Upper lobe of right lung (tissue), 1 donor: Measurements from ENCODE around the gene DIP2C. TPM values are rescaled to one million over a fixed set of nuclear protein-coding genes. Genes with fewer than 3 reads are reported as not detected.

ENCODE experiments used
- ATAC-seq: fragments of 200-7000 bp; cut with Tn5 transposase; one replicate; pipeline ENCODE4 v1.9.1; 2020; ENCODE audit warnings: mild to moderate bottlenecking, moderate library complexity
- DNase-seq: peaks from one replicate; pipeline ENCODE4 v3.0.0-alpha.2; 2020
- H3K27ac ChIP-seq: fragments of 200-600 bp; one replicate; pipeline ENCODE4 v1.8.0; 2022
- H3K27me3 ChIP-seq: fragments of 200-600 bp; one replicate; pipeline ENCODE4 v1.8.0; 2022; ENCODE audit warnings: mild to moderate bottlenecking
- H3K36me3 ChIP-seq: fragments of 200-600 bp; one replicate; pipeline ENCODE4 v1.8.0; 2022
- H3K4me1 ChIP-seq: fragments of 200-600 bp; one replicate; pipeline ENCODE4 v1.8.0; 2022
- H3K4me3 ChIP-seq: fragments of 200-600 bp; one replicate; pipeline ENCODE4 v1.8.0; 2022; ENCODE audit warnings: mild to moderate bottlenecking
- H3K9me3 ChIP-seq: fragments of 200-600 bp; one replicate; pipeline ENCODE4 v1.8.0; 2022
- intact Hi-C: fragments of 100-400 bp; cut with DNase I; formaldehyde crosslinking; loops from one replicate; pipeline ENCODE4 v1.11.0; 2022
- total RNA-seq: library from RNA; stranded (reverse); fragmentation: NEBNext Ultra II Directional; extraction: Animal tissue kit (Norgen Biotek cat#: 25700); gene quantifications from one replicate; pipeline ENCODE4 v1.2.1, GENCODE V29; 2021
- TF ChIP-seq, protein P1 (sequence below): fragments of 200-600 bp; IDR thresholded peaks from one replicate; pipeline ENCODE4 v1.8.0; 2022; ENCODE audit warnings: antibody characterized with exemption
- donor health status: DM: no; HTN: yes; CAD: no; lungs with severe emphysema.

DIP2C gene
- total RNA-seq, 1 donor from 2014 or later, result 17.3 TPM

GRCh38 chr10:458421-458851 lies 231.0 kb downstream of the DIP2C start:
- intact Hi-C loops, result no loop called here
- Histone ChIP-seq H3K36me3 (no peaks in the 10 kb centered on the region), H3K4me1 (no peaks in the 10 kb centered on the region), H3K27me3 (no peaks in the 10 kb centered on the region), H3K4me3 (no peak overlapping the region), H3K27ac (no peak overlapping the region), H3K9me3 (no peaks in the 10 kb centered on the region)
- ATAC-seq (peak; percentile 27), DNase-seq (no peak)
- TF ChIP-seq, protein P1, sequence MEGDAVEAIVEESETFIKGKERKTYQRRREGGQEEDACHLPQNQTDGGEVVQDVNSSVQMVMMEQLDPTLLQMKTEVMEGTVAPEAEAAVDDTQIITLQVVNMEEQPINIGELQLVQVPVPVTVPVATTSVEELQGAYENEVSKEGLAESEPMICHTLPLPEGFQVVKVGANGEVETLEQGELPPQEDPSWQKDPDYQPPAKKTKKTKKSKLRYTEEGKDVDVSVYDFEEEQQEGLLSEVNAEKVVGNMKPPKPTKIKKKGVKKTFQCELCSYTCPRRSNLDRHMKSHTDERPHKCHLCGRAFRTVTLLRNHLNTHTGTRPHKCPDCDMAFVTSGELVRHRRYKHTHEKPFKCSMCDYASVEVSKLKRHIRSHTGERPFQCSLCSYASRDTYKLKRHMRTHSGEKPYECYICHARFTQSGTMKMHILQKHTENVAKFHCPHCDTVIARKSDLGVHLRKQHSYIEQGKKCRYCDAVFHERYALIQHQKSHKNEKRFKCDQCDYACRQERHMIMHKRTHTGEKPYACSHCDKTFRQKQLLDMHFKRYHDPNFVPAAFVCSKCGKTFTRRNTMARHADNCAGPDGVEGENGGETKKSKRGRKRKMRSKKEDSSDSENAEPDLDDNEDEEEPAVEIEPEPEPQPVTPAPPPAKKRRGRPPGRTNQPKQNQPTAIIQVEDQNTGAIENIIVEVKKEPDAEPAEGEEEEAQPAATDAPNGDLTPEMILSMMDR, result no peak

- H3K27me3 ChIP-seq, result no peaks in the 10 kb centered on the region
- intact Hi-C loops, result no loop called here
- H3K27ac ChIP-seq, result no peak overlapping the region
- DNase-seq (no peak), ATAC-seq (no peak)
- H3K9me3 ChIP-seq, result no peaks in the 10 kb centered on the region
- H3K36me3 ChIP-seq, result no peaks in the 10 kb centered on the region
- H3K4me3 ChIP-seq, result no peak overlapping the region
- H3K4me1 ChIP-seq, result no peaks in the 10 kb centered on the region
- TF ChIP-seq, protein P1, result no peak
Measured at GRCh38 chr10:456486-456885, 233.0 kb downstream of the DIP2C start.

DNA sequence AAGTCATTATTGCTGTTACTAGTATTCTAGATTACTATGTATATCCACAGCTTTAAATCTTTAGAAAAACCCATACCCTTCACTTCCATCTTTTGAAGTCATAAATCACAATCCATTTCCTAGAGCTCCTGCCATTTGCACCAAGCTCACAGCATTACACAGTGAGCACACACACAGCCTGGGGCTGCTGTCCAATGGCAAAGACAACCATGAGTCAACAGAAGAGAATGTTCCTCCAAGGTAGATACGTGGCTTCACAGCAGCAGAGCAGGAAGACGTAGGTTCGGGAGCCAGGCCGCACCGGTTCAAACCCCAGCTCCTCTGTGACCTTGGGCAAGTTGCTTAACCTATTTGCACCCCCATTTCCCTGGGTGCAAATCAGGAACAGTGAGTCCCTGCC lies 234.6 kb downstream of the DIP2C start:
- peak; percentile 66 for ATAC-seq
- TF ChIP-seq, protein P1, result no peak

DNA sequence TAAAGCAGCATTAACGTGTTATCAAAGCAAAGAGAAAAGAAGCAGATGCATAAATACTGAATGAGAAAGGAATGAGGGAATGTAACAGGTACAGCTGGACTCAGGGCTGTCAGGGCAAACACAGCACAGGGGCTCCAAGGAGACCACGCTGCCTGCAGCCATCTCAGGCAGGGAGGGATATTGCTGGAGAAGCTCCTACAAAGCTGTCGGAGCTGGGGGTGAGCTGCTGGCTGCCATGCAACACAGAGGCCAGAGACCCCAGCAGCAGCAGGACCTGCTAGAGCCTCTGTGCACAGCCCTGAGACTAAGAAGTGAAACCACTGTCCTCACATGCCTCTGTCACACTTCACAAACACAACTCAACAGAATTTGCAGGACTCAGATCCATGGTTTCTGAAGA lies 235.8 kb downstream of the DIP2C start:
- H3K27me3 ChIP-seq, result no peaks in the 10 kb centered on the region
- H3K4me3 ChIP-seq, result no peak overlapping the region
- H3K9me3 ChIP-seq, result no peaks in the 10 kb centered on the region
- no peaks in the 10 kb centered on the region for H3K36me3 ChIP-seq
- H3K4me1 ChIP-seq, result no peaks in the 10 kb centered on the region
- TF ChIP-seq, protein P1, result no peak
- no peak for DNase-seq
- no peak overlapping the region for H3K27ac ChIP-seq
- intact Hi-C loops, result no loop called here
- ATAC-seq, result no peak

More for the DNA sequence above, 234.6 kb downstream of the DIP2C start:
- H3K27ac ChIP-seq, result no peak overlapping the region
- H3K4me1 ChIP-seq, result no peaks in the 10 kb centered on the region
- no peaks in the 10 kb centered on the region for H3K9me3 ChIP-seq
- no peak for DNase-seq
- no peak overlapping the region for H3K4me3 ChIP-seq
- no peaks in the 10 kb centered on the region for H3K27me3 ChIP-seq
- no peaks in the 10 kb centered on the region for H3K36me3 ChIP-seq
- intact Hi-C loops, result no loop called here

DNA sequence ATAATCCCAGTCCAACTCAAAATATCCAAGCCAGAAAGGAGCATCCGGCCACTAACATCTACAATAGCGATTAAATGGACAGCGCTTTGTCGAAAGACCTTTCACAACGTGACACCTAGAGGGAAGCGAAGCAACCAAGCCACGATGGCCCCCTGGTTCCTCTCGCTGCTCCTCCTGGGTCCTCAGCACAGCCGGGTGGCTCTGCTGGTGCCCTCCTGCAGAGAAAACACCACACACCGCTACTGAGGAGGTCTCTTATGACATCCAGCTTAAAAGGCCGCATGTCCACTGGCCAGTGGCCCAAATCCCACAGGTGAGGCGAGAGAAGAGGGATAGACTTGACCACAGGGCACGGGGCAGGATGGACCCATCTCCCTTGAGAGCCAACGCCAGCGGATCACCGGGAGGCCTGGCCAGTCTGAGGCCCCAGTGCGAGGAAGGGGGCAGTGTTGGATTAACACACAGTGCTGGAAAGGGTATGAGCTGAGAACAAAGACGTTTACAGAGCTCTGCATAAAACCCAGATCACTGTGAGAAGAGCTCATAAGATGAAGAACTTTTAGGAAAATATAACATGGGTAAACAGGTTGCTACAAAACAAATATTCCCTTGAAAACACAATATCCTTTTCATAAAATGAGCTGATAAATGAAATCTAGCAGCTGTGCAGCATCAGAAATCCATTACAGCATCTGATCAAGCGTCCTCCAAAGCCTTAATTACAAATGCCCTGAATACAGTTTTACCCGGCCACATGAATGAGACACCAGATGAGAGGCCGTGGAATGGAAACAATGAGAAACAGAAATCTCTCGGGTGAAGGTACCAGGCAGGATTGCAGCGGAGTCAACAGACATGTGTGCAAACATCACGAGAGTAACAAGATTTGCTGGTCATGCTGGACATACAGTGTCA lies 236.7 kb downstream of the DIP2C start:
- intact Hi-C loops, result no loop called here
- no peaks in the 10 kb centered on the region for H3K4me1 ChIP-seq

More for the DNA sequence above, 236.7 kb downstream of the DIP2C start:
- DNase-seq (no peak), ATAC-seq (peak; percentile 27)
- no peaks in the 10 kb centered on the region for H3K27me3 ChIP-seq
- H3K9me3 ChIP-seq, result no peaks in the 10 kb centered on the region
- TF ChIP-seq, protein P1, result no peak
- no peak overlapping the region for H3K4me3 ChIP-seq
- no peaks in the 10 kb centered on the region for H3K36me3 ChIP-seq
- H3K27ac ChIP-seq, result no peak overlapping the region
